Right cardiac atrium (tissue), 5 donors: ENCODE data around the gene C1orf159. TPM values are rescaled to one million over a fixed set of nuclear protein-coding genes. Genes with fewer than 3 reads are reported as not detected.
"Not testable (repeated sequence)": the region's sequence is repeated elsewhere in the genome, so short reads cannot be mapped to it uniquely, and the experiment has no call there.

Source experiments
- ATAC-seq, 2 donors: fragments of 200-7000 bp; cut with Tn5 transposase; one replicate each; pipeline versions ENCODE4 v1.8.0 to v1.9.1; 2020; ENCODE audit warnings: moderate library complexity in 2 of 2, mild to moderate bottlenecking in 1 of 2
- DNase-seq, 3 donors: peaks; one replicate each; pipeline ENCODE4 v3.0.0-alpha.2; 2020
- H3K27ac ChIP-seq: one replicate; pipeline ENCODE4 v1.5.1; 2013; ENCODE audit warnings: mild to moderate bottlenecking, low read length, control low read depth, moderate library complexity
- H3K27me3 ChIP-seq: one replicate; pipeline ENCODE4 v1.6.1; 2013; ENCODE audit not compliant: control insufficient read depth, insufficient read depth
- H3K4me1 ChIP-seq: one replicate; pipeline ENCODE4 v1.6.1; 2013; ENCODE audit warnings: low read length; ENCODE audit not compliant: control insufficient read depth, insufficient read depth
- H3K4me3 ChIP-seq: one replicate; pipeline ENCODE4 v1.5.1; 2013; ENCODE audit warnings: low read length, control low read depth
- H3K9me3 ChIP-seq: one replicate; pipeline ENCODE4 v1.6.1; 2013; ENCODE audit warnings: low read length; ENCODE audit not compliant: control insufficient read depth
- WGBS: extraction: QIAGEN DNeasy Blood & Tissue Kit; methylation state at CpG from one replicate; pipeline ENCODE4 v1.1.7; 2013; 5-methylcytosine and 5-hydroxymethylcytosine counted together
- intact Hi-C, 4 donors: fragments of 100-400 bp; cut with DNase I; formaldehyde crosslinking; loops; one replicate each; pipeline versions ENCODE4 v1.11.0 to v1.14.0; 2022 to 2023
- polyA plus RNA-seq: library from polyadenylated mRNA; stranded (reverse); fragments of 200-250 nt; gene quantifications from one replicate; pipeline ENCODE4 v1.2.3, GENCODE V29; 2013
- total RNA-seq, 4 donors: library from RNA; stranded (reverse); fragmentation: NEBNext Ultra II Directional; extraction: Animal tissue kit (Norgen Biotek cat#: 25700); gene quantifications; one replicate each; pipeline ENCODE4 v1.2.1, GENCODE V29; 2021
- donor health status: healthy with polysubstance abuse.
- donor health status: DM: no; HTN: yes; CAD: no.
- donor health status: DM: no; HTN: no; CAD: no.
- donor health status: DM: no; HTN: yes; CAD: no; lungs with severe emphysema.
- donor health status: DM: yes; HTN: yes; CAD: no.

C1orf159 gene
- total and polyA plus RNA-seq, 5 donors = 4.9 to 6.8 (median 5.5) TPM

GRCh38 chr1:1148569-1148968 is 32.7 kb upstream of the C1orf159 start:
- DNase-seq (no peak), ATAC-seq (no peak)
- H3K27me3 ChIP-seq = no peaks in the 10 kb centered on the region
- H3K27ac ChIP-seq = no peak overlapping the region
- H3K4me3 ChIP-seq = no peak overlapping the region
- no peaks in the 10 kb centered on the region for H3K9me3 ChIP-seq
- intact Hi-C loops = no loop called here
- 78% methylated on average over 24 of the region's 24 CpGs for WGBS
- H3K4me1 ChIP-seq = no peaks in the 10 kb centered on the region

GRCh38 chr1:1148061-1148460 is 32.2 kb upstream of the C1orf159 start:
- Histone ChIP-seq H3K9me3 (no peaks in the 10 kb centered on the region), H3K27ac (no peak overlapping the region), H3K4me3 (no peak overlapping the region), H3K27me3 (no peaks in the 10 kb centered on the region), H3K4me1 (no peaks in the 10 kb centered on the region)
- DNase-seq = no peak
- intact Hi-C loops = no loop called here
- WGBS = 86% methylated on average over 13 of the region's 13 CpGs
- ATAC-seq = no peak

- ATAC-seq (no peak), DNase-seq (no peak)
- Histone ChIP-seq H3K9me3 (no peaks in the 10 kb centered on the region), H3K27ac (no peak overlapping the region), H3K4me1 (no peaks in the 10 kb centered on the region), H3K27me3 (no peaks in the 10 kb centered on the region), H3K4me3 (no peak overlapping the region)
- intact Hi-C loops = no loop called here
- 91% methylated on average over 15 of the region's 15 CpGs for WGBS
Observed at GRCh38 chr1:1146596-1146995, 30.7 kb upstream of the C1orf159 start.

- Histone ChIP-seq H3K27me3 (no peaks in the 10 kb centered on the region), H3K9me3 (no peaks in the 10 kb centered on the region), H3K27ac (no peak overlapping the region), H3K4me3 (no peak overlapping the region), H3K4me1 (no peaks in the 10 kb centered on the region)
- intact Hi-C loops = no loop called here
- no peak for ATAC-seq
- WGBS = 80% methylated on average over 14 of the region's 14 CpGs
- DNase-seq = no peak
Observed at GRCh38 chr1:1146026-1146425, 30.1 kb upstream of the C1orf159 start.

GRCh38 chr1:1145547-1145914 is 29.6 kb upstream of the C1orf159 start:
- Histone ChIP-seq H3K27me3 (no peaks in the 10 kb centered on the region), H3K4me1 (no peaks in the 10 kb centered on the region), H3K27ac (no peak overlapping the region), H3K4me3 (no peak overlapping the region), H3K9me3 (no peaks in the 10 kb centered on the region)
- DNase-seq (no peak), ATAC-seq (no peak)
- WGBS = 81% methylated on average over 9 of the region's 9 CpGs
- intact Hi-C loops = no loop called here

- WGBS = 82% methylated on average over 32 of the region's 32 CpGs
- Histone ChIP-seq H3K27ac (no peak overlapping the region), H3K9me3 (no peaks in the 10 kb centered on the region), H3K27me3 (no peaks in the 10 kb centered on the region), H3K4me3 (no peak overlapping the region), H3K4me1 (no peaks in the 10 kb centered on the region)
- DNase-seq = no peak
- intact Hi-C loops = no loop called here
- peak in 1 of 2 donors; percentile 12 for ATAC-seq
Observed at GRCh38 chr1:1144843-1145546, 29.1 kb upstream of the C1orf159 start.

GRCh38 chr1:1144122-1144842 is 28.4 kb upstream of the C1orf159 start:
- Histone ChIP-seq H3K9me3 (no peaks in the 10 kb centered on the region), H3K4me1 (no peaks in the 10 kb centered on the region), H3K4me3 (no peak overlapping the region), H3K27me3 (no peaks in the 10 kb centered on the region), H3K27ac (no peak overlapping the region)
- ATAC-seq = no peak
- DNase-seq = no peak
- 55% methylated on average over 42 of the region's 42 CpGs for WGBS
- intact Hi-C loops = no loop called here

- ATAC-seq (no peak), DNase-seq (no peak)
- Histone ChIP-seq H3K27me3 (no peaks in the 10 kb centered on the region), H3K4me1 (no peaks in the 10 kb centered on the region), H3K4me3 (no peak overlapping the region), H3K9me3 (no peaks in the 10 kb centered on the region), H3K27ac (no peak overlapping the region)
- intact Hi-C loops = no loop called here
- 83% methylated on average over 14 of the region's 14 CpGs for WGBS
Observed at GRCh38 chr1:1143636-1144035, 27.7 kb upstream of the C1orf159 start.

GRCh38 chr1:1142844-1143243 is 27.0 kb upstream of the C1orf159 start:
- Histone ChIP-seq H3K27me3 (no peaks in the 10 kb centered on the region), H3K27ac (no peak overlapping the region), H3K4me3 (no peak overlapping the region), H3K9me3 (no peaks in the 10 kb centered on the region), H3K4me1 (no peaks in the 10 kb centered on the region)
- intact Hi-C loops = no loop called here
- no peak for ATAC-seq
- DNase-seq = no peak
- 78% methylated on average over 19 of the region's 19 CpGs for WGBS

- intact Hi-C loops = not testable (repeated sequence)
Observed at GRCh38 chr1:1142352-1142751, 26.5 kb upstream of the C1orf159 start.

GRCh38 chr1:1141911-1142250 is 26.0 kb upstream of the C1orf159 start:
- Histone ChIP-seq H3K27ac (no peak overlapping the region), H3K27me3 (no peaks in the 10 kb centered on the region), H3K4me3 (no peak overlapping the region), H3K4me1 (no peaks in the 10 kb centered on the region), H3K9me3 (no peaks in the 10 kb centered on the region)
- WGBS = 52% methylated on average over 15 of the region's 15 CpGs
- intact Hi-C loops = no loop called here
- DNase-seq (no peak), ATAC-seq (no peak)

More at GRCh38 chr1:1142352-1142751, 26.5 kb upstream of the C1orf159 start:
- H3K27me3 ChIP-seq, H3K4me1 ChIP-seq, H3K4me3 ChIP-seq, ATAC-seq, H3K9me3 ChIP-seq, DNase-seq, H3K27ac ChIP-seq: not testable (repeated sequence)
- 44% methylated on average over 15 of the region's 15 CpGs for WGBS
